ENCODE data around the gene STK36. TPM values are rescaled to one million over a fixed set of nuclear protein-coding genes. Genes with fewer than 3 reads are reported as not detected.

The STK36 gene, protein sequence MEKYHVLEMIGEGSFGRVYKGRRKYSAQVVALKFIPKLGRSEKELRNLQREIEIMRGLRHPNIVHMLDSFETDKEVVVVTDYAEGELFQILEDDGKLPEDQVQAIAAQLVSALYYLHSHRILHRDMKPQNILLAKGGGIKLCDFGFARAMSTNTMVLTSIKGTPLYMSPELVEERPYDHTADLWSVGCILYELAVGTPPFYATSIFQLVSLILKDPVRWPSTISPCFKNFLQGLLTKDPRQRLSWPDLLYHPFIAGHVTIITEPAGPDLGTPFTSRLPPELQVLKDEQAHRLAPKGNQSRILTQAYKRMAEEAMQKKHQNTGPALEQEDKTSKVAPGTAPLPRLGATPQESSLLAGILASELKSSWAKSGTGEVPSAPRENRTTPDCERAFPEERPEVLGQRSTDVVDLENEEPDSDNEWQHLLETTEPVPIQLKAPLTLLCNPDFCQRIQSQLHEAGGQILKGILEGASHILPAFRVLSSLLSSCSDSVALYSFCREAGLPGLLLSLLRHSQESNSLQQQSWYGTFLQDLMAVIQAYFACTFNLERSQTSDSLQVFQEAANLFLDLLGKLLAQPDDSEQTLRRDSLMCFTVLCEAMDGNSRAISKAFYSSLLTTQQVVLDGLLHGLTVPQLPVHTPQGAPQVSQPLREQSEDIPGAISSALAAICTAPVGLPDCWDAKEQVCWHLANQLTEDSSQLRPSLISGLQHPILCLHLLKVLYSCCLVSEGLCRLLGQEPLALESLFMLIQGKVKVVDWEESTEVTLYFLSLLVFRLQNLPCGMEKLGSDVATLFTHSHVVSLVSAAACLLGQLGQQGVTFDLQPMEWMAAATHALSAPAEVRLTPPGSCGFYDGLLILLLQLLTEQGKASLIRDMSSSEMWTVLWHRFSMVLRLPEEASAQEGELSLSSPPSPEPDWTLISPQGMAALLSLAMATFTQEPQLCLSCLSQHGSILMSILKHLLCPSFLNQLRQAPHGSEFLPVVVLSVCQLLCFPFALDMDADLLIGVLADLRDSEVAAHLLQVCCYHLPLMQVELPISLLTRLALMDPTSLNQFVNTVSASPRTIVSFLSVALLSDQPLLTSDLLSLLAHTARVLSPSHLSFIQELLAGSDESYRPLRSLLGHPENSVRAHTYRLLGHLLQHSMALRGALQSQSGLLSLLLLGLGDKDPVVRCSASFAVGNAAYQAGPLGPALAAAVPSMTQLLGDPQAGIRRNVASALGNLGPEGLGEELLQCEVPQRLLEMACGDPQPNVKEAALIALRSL (N-terminal part only)
- 8.6 to 11.9 TPM (median 10.5 TPM) in 5 replicates for total RNA-seq (2022; extraction: Qiagen RNA extraction; ENCODE audit: low read depth)

DNA sequence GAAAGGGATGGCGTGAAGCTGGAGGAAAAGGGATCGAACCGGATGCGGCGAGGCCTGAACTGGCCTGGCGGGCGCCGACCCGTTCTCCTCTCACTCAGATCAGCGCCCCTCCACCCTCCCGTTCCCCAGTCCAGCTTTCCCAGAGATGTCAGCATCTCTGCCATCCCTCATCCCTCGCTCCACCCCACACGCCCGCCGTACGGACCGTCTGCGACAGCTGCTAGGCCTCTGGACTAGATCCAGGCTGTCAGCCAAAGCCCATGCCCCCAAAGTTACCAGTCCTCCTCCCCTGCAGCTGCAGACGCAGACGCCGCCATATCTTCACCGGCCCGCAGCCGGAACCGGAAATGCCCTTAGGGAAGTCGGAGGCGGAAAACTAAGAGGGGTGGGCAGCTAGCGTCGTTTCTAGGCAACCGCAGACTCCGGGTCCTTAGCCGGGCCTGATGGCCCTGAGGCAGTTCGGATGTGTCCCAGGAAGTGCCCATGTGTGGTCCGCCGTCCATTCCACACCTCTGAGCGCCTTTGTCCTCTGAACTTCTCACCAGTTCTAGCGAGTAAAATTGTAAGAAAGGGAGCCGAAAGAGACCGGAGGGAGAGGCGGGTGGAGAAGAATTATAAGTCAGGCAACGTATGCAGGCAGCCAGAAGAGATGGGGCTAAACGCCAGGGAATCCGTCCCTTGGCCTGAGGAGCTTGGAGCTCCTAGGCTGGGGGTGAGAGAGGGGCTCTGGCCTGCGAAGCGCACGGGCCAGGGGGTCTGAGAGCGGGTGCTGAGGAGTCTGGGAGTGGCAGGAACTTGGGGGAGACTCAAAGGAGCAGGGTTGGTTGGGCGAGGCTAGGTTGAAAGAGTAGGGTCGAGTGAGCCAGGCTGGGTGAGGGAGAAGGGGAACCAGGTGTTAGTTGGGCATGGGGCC is at the start of gene STK36, which contains the start of gene RNF25:
Gene STK36 (plus strand): TSS at position 433 of the 913 bp plus-strand sequence. CDS start 744 bp downstream, outside the sequence.
Gene RNF25 (minus strand): TSS at position 349 of the 913 bp plus-strand sequence. CDS start 32 bp downstream, at position 317.

DNA sequence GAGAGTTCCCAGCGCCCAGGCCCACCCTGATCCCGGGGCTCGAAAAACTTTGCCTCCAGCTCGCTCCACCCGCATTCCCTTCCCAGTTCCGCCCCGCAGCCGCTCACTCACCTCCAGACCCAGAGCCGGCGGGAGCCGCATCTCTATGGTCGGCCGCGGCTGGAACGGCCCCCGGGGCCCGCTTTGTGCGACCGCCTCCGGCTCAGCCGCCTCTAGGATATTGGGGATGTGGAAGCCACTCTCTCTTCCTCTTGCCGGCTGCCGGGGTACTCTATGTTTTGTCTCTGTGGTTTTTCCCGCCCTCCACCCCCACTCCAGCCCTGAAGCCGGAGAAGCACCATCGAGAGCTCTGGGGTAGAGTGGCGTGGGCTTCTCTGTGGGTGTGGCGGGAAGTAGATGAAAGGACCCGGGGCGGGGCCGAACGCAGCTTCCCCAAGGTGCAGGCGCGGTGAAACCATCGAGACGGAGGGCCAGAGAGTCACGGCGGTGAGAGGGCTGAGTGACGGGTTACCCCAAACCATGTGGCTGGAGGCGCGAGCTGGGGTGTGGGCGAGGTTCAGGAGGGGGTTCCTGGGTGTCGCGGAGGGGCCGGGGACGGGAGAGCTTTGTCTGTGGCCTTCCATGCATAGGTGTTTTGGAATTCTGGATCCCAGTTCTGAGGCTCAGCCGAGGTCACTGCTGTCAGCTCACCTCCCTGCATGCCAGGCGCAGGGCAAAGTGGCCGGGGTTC is 12.5 kb upstream of the STK36 start, which contains the start of the genes BCS1L and ZNF142:
Gene BCS1L (plus strand): TSS at position 426 of the 730 bp plus-strand sequence. CDS start 1,305 bp downstream, outside the sequence.
Gene ZNF142 (minus strand): TSS at position 366 of the 730 bp plus-strand sequence. CDS start 3,194 bp downstream, outside the sequence.

DNA sequence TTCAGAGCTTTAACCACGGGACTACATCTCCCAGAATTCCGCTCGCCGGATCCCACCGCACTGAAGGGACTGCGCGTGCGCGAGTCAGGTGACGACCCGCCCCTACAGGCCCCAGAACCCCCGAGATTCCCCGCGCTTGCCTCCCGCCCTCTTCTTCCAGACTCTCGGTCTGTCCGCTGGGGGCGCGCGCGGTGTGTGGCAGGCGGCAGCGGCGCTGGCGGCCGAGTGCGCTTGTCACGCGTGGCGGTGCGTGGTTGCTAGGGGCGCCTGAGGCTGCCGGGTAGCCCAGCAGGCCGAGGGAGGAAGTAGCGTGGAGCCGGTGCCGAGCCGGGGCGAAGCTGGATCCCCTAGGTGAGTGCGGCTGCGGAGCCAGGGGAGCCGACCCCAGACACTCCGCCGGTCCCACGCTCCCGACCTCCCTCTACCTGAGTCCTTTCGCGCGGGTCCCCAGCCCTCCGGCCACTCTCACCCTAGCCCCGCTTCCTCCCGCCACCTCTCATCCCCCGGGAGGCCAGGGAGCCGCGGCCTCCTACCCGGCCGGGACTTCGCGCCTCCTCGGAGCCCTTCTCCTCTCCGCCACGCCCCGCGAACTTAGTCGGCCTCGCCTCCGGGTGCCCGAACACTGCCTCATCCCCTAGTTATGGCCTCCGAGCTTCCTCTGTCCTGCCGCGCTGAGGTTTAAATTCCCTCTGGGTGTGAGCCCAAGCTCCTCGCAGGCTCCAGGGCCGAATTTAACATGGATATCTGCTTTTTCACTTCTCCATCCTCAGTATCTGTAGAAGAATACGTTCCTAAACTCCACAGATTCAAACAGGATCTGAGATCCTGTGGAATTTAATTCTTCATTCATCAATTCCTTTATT is 39.0 kb downstream of the STK36 start, which contains the start of gene TTLL4:
Gene TTLL4 (plus strand): TSS at position 149 of the 863 bp plus-strand sequence. CDS start 26,842 bp downstream, outside the sequence.

Other genes with a start within 250 kb of the STK36 start
- 3.6 to 5.9 TPM (median 5.2 TPM) in 5 replicates for gene USP37, start 103.7 kb upstream of the STK36 start, total RNA-seq (2022; extraction: Qiagen RNA extraction; ENCODE audit: low read depth)
- 38.7 to 43.9 TPM (median 39.6 TPM) in 5 replicates for gene CNOT9, start 103.2 kb upstream of the STK36 start, total RNA-seq (2022; extraction: Qiagen RNA extraction; ENCODE audit: low read depth)
- gene PLCD4, start 64.2 kb upstream of the STK36 start, total RNA-seq (2022; extraction: Qiagen RNA extraction; ENCODE audit: low read depth), result 0.29 to 0.68 TPM (median 0.44 TPM) in 5 replicates
- 12.4 to 18.9 TPM (median 17.5 TPM) in 5 replicates for gene ZNF142, start 12.5 kb upstream of the STK36 start, total RNA-seq (2022; extraction: Qiagen RNA extraction; ENCODE audit: low read depth)
- gene BCS1L, start 12.4 kb upstream of the STK36 start, total RNA-seq (2022; extraction: Qiagen RNA extraction; ENCODE audit: low read depth), result 38.3 to 52.9 TPM (median 45.0 TPM) in 5 replicates
- 46.9 to 55.8 TPM (median 48.2 TPM) in 5 replicates for gene RNF25, start 84 bp upstream of the STK36 start, total RNA-seq (2022; extraction: Qiagen RNA extraction; ENCODE audit: low read depth)
- gene TTLL4, start 38.7 kb downstream of the STK36 start, total RNA-seq (2022; extraction: Qiagen RNA extraction; ENCODE audit: low read depth), result 22.1 to 27.1 TPM (median 25.3 TPM) in 5 replicates
- gene CYP27A1, start 110.1 kb downstream of the STK36 start, total RNA-seq (2022; extraction: Qiagen RNA extraction; ENCODE audit: low read depth), result 0.11 to 0.32 TPM (median 0.15 TPM) in 5 replicates
- gene PRKAG3, start 159.7 kb downstream of the STK36 start, total RNA-seq (2022; extraction: Qiagen RNA extraction; ENCODE audit: low read depth), result not detected in 5 replicates
- 0.14 to 0.36 TPM (median 0.26 TPM) in 5 replicates for gene WNT6, start 187.7 kb downstream of the STK36 start, total RNA-seq (2022; extraction: Qiagen RNA extraction; ENCODE audit: low read depth)
- gene WNT10A, start 208.8 kb downstream of the STK36 start, total RNA-seq (2022; extraction: Qiagen RNA extraction; ENCODE audit: low read depth), result 0.07 to 0.23 TPM in 2 of 5 replicates, not detected in the others

Measured in A549 treated with GW870086 at 1 μM for 4 hours (cell line).